HAP-1 (cell line): ENCODE results near the gene EPM2AIP1.
"Not testable (repeated sequence)": the region's sequence is repeated elsewhere in the genome, so short reads cannot be mapped to it uniquely, and the experiment has no call there.

Experiments used
- DNase-seq, 2 experiments: peaks; one replicate each; pipeline ENCODE4 v3.0.0-alpha.2; 2016 to 2020; ENCODE audit warnings: low spot score in 2 of 2
- H3K27me3 ChIP-seq: fragments of 250-450 bp; sonication (Bioruptor Pico); 2 replicates; pipeline ENCODE4 v1.5.1; 2020; ENCODE audit warnings: low read depth, mild to moderate bottlenecking, moderate library complexity
- H3K36me3 ChIP-seq: fragments of 250-450 bp; sonication (Bioruptor Pico); replicated peaks from 2 replicates; pipeline ENCODE4 v1.5.1; 2020; ENCODE audit warnings: mild to moderate bottlenecking
- H3K4me1 ChIP-seq: fragments of 250-450 bp; sonication (Bioruptor Pico); 2 replicates; pipeline ENCODE4 v1.5.1; 2020; ENCODE audit warnings: mild to moderate bottlenecking
- H3K4me3 ChIP-seq: fragments of 250-450 bp; sonication (Bioruptor Pico); 2 replicates; pipeline ENCODE4 v1.5.1; 2020; ENCODE audit warnings: mild to moderate bottlenecking, moderate library complexity
- H3K9me3 ChIP-seq: fragments of 250-450 bp; sonication (Bioruptor Pico); 2 replicates; pipeline ENCODE4 v1.5.1; 2020; ENCODE audit warnings: mild to moderate bottlenecking, moderate library complexity
- in situ Hi-C: fragments of 300-500 bp; cut with MboI; formaldehyde crosslinking; loops from 3 replicates; pipeline ENCODE4 v1.14.3; 2020; ENCODE audit warnings: low sequenced_read_pairs, inconsistent platforms, mixed read lengths

The EPM2AIP1 gene

DNA sequence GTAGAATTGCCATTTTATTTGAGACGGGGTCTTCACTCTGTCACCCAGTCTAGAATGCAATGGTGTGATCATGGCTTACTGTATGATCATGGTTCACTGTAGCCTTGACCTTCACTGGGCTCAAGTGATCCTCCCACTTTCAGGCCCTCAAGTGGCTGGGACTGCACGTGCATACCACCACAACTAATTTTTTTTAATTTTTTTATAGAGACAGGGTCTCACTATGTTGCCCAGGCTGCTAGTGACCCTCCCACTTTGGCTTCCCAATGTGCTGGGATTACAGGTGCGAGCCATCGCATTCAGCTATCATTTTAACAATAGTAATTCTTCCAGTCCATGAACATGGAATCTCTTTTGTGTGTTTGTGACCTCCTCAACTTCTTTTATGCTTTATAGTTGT is 11.9 kb downstream of the EPM2AIP1 start:
- no peak for DNase-seq
- no peaks in the 10 kb centered on the region for H3K27me3 ChIP-seq
- H3K4me1 ChIP-seq = no peaks in the 10 kb centered on the region
- in situ Hi-C loops = no loop called here
- no peak overlapping the region for H3K4me3 ChIP-seq
- peaks cover 26% of the 10 kb centered on the region for H3K36me3 ChIP-seq
- no peaks in the 10 kb centered on the region for H3K9me3 ChIP-seq

DNA sequence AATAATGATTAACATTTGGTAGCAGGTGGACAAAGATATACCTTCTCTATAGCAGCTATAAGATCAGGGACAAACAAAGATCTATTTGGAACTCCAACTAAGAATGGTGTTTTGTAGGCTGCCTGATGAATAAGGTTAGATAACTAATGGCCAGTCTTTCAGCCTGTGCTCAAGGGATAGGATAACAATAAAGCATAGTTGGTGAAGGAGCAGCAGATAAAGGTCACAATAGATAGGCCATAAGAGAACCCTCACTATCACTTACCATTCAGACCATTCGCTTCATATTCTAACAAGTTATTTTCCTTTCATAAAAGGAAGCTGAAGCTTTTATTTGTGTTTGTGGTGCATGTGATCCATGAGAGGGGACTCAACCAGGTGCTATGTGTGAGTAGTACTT is 19.8 kb downstream of the EPM2AIP1 start:
- no peak overlapping the region for H3K4me3 ChIP-seq
- DNase-seq = no peak
- no peaks in the 10 kb centered on the region for H3K9me3 ChIP-seq
- H3K36me3 ChIP-seq = no peaks in the 10 kb centered on the region
- peaks cover 6% of the 10 kb centered on the region; the same call in 1 of the 2 replicates for H3K4me1 ChIP-seq
- in situ Hi-C loops = loop anchor here (25.0 kb wide), 1 partner anchor 236 kb away; no protein-coding TSS in a partner anchor
- H3K27me3 ChIP-seq = no peaks in the 10 kb centered on the region

DNA sequence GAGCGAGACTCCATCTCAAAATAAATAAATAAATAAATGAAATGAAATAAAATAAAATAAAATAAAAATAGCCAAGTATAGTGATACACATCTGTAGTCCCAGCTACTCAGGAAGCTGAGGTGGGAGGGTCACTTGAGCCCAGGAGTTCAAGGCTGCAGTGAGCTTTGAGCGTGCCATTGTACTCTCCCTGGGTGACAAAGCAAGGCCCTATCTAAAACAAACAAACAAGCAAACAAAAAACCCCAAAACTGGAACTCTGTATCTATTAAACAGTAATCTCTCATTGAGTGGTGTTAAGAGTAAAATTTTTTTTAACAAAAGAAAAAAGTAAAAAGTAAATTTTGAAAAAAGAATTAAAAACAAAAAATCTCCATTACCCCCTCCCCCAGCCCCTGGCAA is 20.8 kb downstream of the EPM2AIP1 start:
- H3K27me3 ChIP-seq = no peaks in the 10 kb centered on the region
- H3K4me3 ChIP-seq = no peak overlapping the region
- peaks cover 6% of the 10 kb centered on the region; the same call in 1 of the 2 replicates for H3K4me1 ChIP-seq
- no peak for DNase-seq
- in situ Hi-C loops = loop anchor here (25.0 kb wide), 1 partner anchor 235 kb away; no protein-coding TSS in a partner anchor
- H3K36me3 ChIP-seq = no peaks in the 10 kb centered on the region
- H3K9me3 ChIP-seq = no peaks in the 10 kb centered on the region

DNA sequence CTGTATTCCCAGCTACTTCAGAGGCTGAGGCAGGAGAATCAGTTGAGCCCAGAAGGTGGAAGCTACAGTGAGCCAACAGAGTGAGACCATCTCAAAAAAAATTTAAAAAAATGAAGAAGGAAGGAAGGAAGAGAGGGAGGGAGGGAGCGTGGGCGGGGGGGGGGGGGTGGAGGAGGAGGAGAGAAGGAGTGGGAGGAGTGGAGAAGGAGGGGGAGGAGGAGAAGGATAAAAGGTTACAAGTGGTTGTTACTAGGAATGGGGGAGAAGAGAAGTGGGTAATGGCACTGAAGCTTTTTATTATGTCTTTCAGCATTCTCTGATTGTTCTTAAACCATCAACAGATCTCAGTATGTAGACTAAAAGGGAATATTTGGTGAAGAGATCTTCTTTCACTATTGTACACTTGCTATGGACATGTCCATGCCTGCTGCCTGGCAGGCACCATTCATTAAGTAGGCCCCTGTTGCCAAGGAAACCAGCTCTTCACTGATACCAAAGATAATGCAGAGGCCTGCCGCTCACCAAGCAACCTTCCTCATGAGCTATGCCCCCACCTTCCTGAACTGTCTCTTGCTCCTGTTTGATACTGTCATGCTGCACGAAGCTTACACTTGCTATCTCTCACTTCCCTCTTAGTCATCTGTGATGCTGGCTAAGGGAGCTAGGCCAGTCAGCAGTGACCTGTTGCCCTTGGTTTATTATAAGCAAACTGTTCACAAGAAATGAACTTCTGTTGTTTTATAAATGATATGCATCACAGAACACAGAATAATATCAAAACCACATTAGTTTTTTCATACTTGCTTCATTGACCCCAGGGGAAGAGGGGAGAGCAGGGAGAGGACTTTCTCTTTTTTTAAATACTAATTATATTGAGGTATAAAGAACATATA is 23.1 kb downstream of the EPM2AIP1 start:
- no peak overlapping the region for H3K4me3 ChIP-seq
- peak; percentile 76 to 77 for DNase-seq

DNA sequence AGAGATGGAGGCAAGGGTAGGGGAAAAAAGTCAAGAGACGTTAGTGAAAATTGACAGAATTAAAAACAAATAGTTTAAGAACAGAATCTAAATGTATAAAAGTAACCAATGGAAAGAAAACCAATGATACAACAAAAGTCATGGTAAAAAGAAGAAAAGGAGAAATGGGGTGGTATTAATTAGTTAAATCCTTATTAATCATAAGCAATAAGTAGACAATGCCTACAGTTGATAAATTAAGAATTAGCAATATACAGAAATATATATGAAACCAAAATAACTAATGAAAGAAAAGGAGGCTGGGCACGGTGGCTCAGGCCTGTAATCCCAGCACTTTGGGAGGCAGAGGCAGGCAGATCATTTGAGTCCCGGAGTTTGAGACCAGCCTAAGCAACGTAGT is 23.8 kb downstream of the EPM2AIP1 start:
- no peaks in the 10 kb centered on the region for H3K36me3 ChIP-seq
- H3K9me3 ChIP-seq = no peaks in the 10 kb centered on the region; the same call in 1 of the 2 replicates
- no peak overlapping the region for H3K4me3 ChIP-seq
- DNase-seq = no peak
- in situ Hi-C loops = loop anchor here (25.0 kb wide), 1 partner anchor 232 kb away; no protein-coding TSS in a partner anchor
- no peaks in the 10 kb centered on the region for H3K27me3 ChIP-seq
- peaks cover 6% of the 10 kb centered on the region; the same call in 1 of the 2 replicates for H3K4me1 ChIP-seq

More for the DNA sequence above, 23.1 kb downstream of the EPM2AIP1 start:
- Histone ChIP-seq H3K9me3 (no peaks in the 10 kb centered on the region; the same call in 1 of the 2 replicates), H3K36me3 (no peaks in the 10 kb centered on the region), H3K4me1 (peaks cover 6% of the 10 kb centered on the region; the same call in 1 of the 2 replicates), H3K27me3 (no peaks in the 10 kb centered on the region)
- in situ Hi-C loops = loop anchor here (25.0 kb wide), 1 partner anchor 232 kb away; no protein-coding TSS in a partner anchor

DNA sequence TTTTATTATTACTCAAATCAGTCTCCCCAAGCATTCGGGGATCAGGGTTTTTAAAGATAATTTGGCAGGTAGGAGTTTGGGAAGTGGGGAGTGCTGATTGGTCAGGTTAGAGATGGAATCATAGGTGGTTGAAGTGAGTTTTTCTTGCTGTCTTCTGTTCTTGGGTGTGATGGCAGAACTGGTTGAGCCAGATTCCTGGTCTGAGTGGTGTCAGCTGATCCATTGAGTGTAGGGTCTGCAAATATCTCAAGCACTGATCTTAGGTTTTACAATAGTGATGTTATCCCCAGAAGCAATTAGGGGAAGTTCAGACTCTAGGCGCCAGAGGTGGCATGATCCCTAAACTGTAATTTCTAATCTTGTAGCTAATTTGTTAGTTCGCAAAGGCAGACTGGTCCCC is 27.5 kb downstream of the EPM2AIP1 start:
- in situ Hi-C loops = loop anchor here (25.0 kb wide), 1 partner anchor 228 kb away; no protein-coding TSS in a partner anchor
- no peak for DNase-seq

DNA sequence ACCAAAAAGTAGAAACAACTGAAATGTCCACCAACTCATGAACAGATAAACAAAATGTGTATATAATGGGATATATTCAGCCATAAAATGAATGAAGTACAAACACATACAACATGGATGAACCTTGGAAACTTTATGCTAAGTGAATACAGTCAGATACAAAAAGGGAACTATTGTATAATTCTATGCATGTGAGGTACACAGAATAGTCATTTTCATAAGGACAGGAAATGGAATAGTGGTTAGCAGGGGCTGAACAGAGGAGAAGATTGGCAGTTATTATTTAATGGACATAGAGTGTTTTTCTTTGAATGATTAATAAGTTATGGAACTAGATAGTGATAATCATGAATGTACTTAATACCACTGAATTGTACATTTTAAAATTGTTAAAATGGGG is 28.1 kb downstream of the EPM2AIP1 start:
- H3K4me1 ChIP-seq = peaks cover 3% of the 10 kb centered on the region
- no peaks in the 10 kb centered on the region; the same call in 1 of the 2 replicates for H3K9me3 ChIP-seq
- H3K27me3 ChIP-seq = no peaks in the 10 kb centered on the region
- no peaks in the 10 kb centered on the region for H3K36me3 ChIP-seq
- no peak for DNase-seq
- no peak overlapping the region for H3K4me3 ChIP-seq
- in situ Hi-C loops = loop anchor here (25.0 kb wide), 1 partner anchor 228 kb away; no protein-coding TSS in a partner anchor

More for the DNA sequence above, 27.5 kb downstream of the EPM2AIP1 start:
- Histone ChIP-seq H3K36me3 (no peaks in the 10 kb centered on the region), H3K27me3 (no peaks in the 10 kb centered on the region), H3K4me1 (peaks cover 6% of the 10 kb centered on the region; the same call in 1 of the 2 replicates), H3K4me3 (no peak overlapping the region), H3K9me3 (no peaks in the 10 kb centered on the region; the same call in 1 of the 2 replicates)

DNA sequence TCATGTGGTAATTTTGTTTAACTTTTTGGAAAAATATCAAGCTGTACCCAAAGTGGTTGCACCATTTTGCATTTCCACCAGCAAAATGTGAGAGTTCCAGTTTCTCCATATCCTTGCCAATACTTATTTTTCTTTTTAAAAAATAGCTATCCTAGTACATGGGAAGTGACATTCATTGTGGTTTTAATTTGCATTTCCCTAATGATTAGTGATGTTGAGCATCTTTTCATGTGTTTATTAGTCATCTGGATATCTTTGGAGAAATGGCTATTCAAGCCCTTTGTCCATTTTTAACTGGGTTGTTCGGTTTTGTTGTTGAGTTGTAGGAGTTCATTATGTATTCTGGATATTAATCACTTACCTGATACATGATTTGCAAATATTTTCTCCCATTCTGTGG is 28.6 kb downstream of the EPM2AIP1 start:
- in situ Hi-C loops = loop anchor here (25.0 kb wide), 1 partner anchor 227 kb away; no protein-coding TSS in a partner anchor
- no peak for DNase-seq

DNA sequence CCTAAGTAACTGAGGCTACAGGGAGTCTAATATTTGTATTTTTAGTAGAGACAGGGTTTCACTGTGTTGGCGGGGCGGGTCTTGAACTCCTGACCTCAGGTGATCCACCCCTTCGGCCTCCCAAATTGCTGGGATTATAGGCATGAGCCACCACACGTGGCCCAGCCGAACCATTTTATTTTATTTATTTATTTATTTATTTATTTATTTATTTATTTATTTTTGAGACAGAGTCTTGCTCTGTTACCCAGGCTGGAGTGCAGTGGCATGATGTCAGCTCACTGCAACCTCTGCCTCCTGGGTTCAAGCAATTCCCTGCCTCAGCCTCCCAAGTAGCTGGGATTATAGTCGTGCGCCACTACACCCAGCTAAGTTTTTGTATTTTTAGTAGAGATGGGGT is 29.9 kb downstream of the EPM2AIP1 start:
- not testable (repeated sequence) for H3K27me3 ChIP-seq, DNase-seq, H3K36me3 ChIP-seq, H3K9me3 ChIP-seq, H3K4me3 ChIP-seq, H3K4me1 ChIP-seq
- in situ Hi-C loops = loop anchor here (25.0 kb wide), 1 partner anchor 226 kb away; no protein-coding TSS in a partner anchor

More for the DNA sequence above, 28.6 kb downstream of the EPM2AIP1 start:
- H3K9me3 ChIP-seq = no peaks in the 10 kb centered on the region; the same call in 1 of the 2 replicates
- peaks cover 3% of the 10 kb centered on the region; the same call in 1 of the 2 replicates for H3K4me1 ChIP-seq
- H3K27me3 ChIP-seq = no peaks in the 10 kb centered on the region
- no peak overlapping the region for H3K4me3 ChIP-seq
- no peaks in the 10 kb centered on the region for H3K36me3 ChIP-seq

DNA sequence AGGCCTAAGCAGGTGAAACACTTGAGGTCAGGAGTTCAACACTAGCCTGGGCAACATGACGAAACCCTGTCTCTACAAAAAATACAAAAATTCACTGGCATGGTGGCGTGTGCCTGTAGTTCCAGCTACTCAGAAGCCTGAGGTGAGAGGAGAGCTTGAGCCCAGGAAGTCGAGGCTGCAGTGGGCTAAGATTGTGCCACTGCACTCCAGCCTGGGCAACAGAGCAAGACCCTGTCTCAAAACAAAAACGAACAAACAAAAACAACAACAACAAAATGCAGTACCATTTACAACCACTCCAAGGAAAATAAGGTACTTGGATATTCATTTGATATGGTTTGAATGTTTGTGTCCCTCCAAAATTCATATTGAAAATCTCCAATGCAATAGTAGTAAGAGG is 32.4 kb downstream of the EPM2AIP1 start:
- H3K4me3 ChIP-seq = no peak overlapping the region
- H3K4me1 ChIP-seq = peaks cover 3% of the 10 kb centered on the region; the same call in 1 of the 2 replicates
- H3K27me3 ChIP-seq = no peaks in the 10 kb centered on the region
- no peaks in the 10 kb centered on the region for H3K9me3 ChIP-seq
- in situ Hi-C loops = loop anchor here (25.0 kb wide), 1 partner anchor 223 kb away; no protein-coding TSS in a partner anchor
- no peaks in the 10 kb centered on the region for H3K36me3 ChIP-seq
- no peak for DNase-seq

DNA sequence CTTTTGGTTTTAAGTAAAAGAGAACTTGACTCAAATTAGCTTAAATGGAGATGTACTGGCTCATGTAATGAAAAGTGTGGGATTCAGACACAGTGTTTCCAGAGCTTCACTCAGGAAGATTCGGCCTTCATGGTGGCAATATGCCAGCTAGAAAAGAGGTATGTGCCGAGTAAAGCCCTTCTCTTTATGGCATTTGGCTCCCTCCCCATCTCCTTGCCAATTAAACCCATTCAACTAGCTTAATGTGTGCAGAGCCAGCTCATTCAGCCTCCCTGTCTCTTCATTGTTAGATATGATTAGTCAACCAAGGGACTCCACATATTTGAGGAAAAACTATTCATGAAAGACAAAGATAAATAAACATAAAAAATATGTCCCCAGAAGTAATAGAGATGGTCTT is 33.1 kb downstream of the EPM2AIP1 start:
- DNase-seq = peak in 1 of 2 experiments; percentile 42
- in situ Hi-C loops = loop anchor here (25.0 kb wide), 1 partner anchor 223 kb away; no protein-coding TSS in a partner anchor

DNA sequence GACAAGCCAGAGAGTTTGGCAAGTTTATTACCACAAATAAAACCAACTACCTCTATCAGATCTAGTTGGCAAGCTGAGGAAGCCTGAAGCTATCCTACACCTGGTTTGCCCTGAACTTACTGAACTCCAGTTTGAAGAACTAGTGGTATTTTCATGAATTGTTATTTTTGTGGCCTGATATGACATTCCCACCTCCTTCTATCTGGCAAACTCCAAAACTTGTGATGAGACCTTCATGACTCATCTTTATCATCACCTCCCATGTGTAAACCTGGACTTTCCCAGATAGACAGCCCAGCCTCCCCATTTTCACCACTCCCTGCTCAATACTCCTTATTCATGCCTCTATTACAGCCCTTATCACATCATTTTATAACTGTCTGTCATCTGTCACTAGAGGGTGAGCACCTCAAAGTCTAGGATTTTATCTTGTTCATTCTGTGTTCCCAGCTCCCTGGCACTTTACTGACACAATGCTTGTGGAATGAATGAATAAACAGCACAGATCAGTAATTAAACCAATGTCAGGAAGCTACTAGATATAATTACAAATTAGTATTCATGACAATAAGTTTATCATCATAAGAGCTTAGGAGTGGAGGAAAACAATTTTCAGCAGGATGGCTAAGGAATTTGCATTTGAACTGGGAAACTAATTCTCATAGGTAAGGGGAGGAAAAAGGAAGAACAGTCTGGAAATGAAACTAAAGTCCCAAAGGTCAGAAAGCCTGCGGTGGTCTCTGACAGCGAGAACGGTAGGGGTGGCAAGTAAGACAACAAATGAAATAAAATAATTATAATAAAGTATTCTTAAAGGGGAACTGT is 34.9 kb downstream of the EPM2AIP1 start:
- DNase-seq = no peak
- in situ Hi-C loops = loop anchor here (25.0 kb wide), 1 partner anchor 221 kb away; no protein-coding TSS in a partner anchor
- H3K4me3 ChIP-seq = no peak overlapping the region

More for the DNA sequence above, 33.1 kb downstream of the EPM2AIP1 start:
- H3K4me3 ChIP-seq = no peak overlapping the region
- H3K4me1 ChIP-seq = peaks cover 3% of the 10 kb centered on the region; the same call in 1 of the 2 replicates
- H3K9me3 ChIP-seq = no peaks in the 10 kb centered on the region
- no peaks in the 10 kb centered on the region for H3K27me3 ChIP-seq
- H3K36me3 ChIP-seq = no peaks in the 10 kb centered on the region

DNA sequence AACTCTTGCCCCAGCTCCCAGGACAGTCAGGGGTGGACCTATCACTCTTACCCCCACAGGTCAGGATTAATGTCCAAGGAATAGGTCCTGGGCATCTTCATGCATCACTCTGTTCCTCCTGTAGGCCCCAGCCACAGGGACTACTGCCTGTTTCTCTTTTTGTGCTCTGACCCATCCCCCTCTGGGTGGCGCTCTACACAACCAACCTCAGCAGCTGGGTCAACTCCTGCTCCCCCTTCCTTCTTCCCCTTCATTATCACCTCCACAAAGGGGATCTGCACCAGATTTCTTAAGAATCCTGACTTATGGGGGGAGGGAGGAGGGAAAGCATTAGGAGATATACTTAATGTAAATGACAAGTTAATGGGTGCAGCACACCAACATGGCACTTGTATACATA is 35.9 kb downstream of the EPM2AIP1 start:
- H3K4me3 ChIP-seq = no peak overlapping the region
- H3K27me3 ChIP-seq = peaks cover 4% of the 10 kb centered on the region
- in situ Hi-C loops = loop anchor here (25.0 kb wide), 1 partner anchor 220 kb away; no protein-coding TSS in a partner anchor
- no peak for DNase-seq
- H3K36me3 ChIP-seq = no peaks in the 10 kb centered on the region
- no peaks in the 10 kb centered on the region for H3K9me3 ChIP-seq
- H3K4me1 ChIP-seq = peaks cover 3% of the 10 kb centered on the region; the same call in 1 of the 2 replicates

More for the DNA sequence above, 34.9 kb downstream of the EPM2AIP1 start:
- Histone ChIP-seq H3K36me3 (no peaks in the 10 kb centered on the region), H3K4me1 (peaks cover 3% of the 10 kb centered on the region; the same call in 1 of the 2 replicates), H3K9me3 (no peaks in the 10 kb centered on the region), H3K27me3 (peaks cover 4% of the 10 kb centered on the region)
